ENCODE data around the gene TCERG1L. TPM values are rescaled to one million over a fixed set of nuclear protein-coding genes. Genes with fewer than 3 reads are reported as not detected.
"Not testable (repeated sequence)": the region's sequence is repeated elsewhere in the genome, so short reads cannot be mapped to it uniquely, and the experiment has no call there.

Gene TCERG1L
- total RNA-seq, 1 experiment from 2014 or later, result not detected

- H4K20me1 ChIP-seq (ENCODE audit: insufficient read depth, low read depth, low read length), result no peaks in the 10 kb centered on the region
- no peak overlapping the region for H3K27ac ChIP-seq (ENCODE audit: low read length)
- H3K4me3 ChIP-seq (ENCODE audit: low read length), result no peak overlapping the region
- H3K9me3 ChIP-seq (ENCODE audit: low read length), result no peaks in the 10 kb centered on the region
- H3K4me2 ChIP-seq (ENCODE audit: low read depth, low read length, poor library complexity, severe bottlenecking), result no peak overlapping the region
- H3K79me2 ChIP-seq (ENCODE audit: low read length), result no peaks in the 10 kb centered on the region
- H3K9ac ChIP-seq (ENCODE audit: low read length), result no peak overlapping the region
- H3K27me3 ChIP-seq (ENCODE audit: low read length), result no peaks in the 10 kb centered on the region
- no peaks in the 10 kb centered on the region for H3K9me2 ChIP-seq (replicated peaks; ENCODE audit: insufficient read depth, low read length)
- H2AFZ ChIP-seq (ENCODE audit: low read length), result no peak overlapping the region
- no peaks in the 10 kb centered on the region for H3K36me3 ChIP-seq (ENCODE audit: insufficient read depth, low read length)
- H3K4me1 ChIP-seq (ENCODE audit: low read length), result no peaks in the 10 kb centered on the region
- DNase-seq, result no peak
These were observed 72.1 kb downstream of the TCERG1L start for GRCh38 chr10:131239450-131239849.

GRCh38 chr10:131238669-131239280 is 72.7 kb downstream of the TCERG1L start:
- H3K9me3 ChIP-seq (ENCODE audit: low read length), result no peaks in the 10 kb centered on the region
- no peak overlapping the region for H2AFZ ChIP-seq (ENCODE audit: low read length)
- H3K27me3 ChIP-seq (ENCODE audit: low read length), result no peaks in the 10 kb centered on the region
- H3K9ac ChIP-seq (ENCODE audit: low read length), result no peak overlapping the region
- no peaks in the 10 kb centered on the region for H3K36me3 ChIP-seq (ENCODE audit: insufficient read depth, low read length)
- no peak overlapping the region for H3K27ac ChIP-seq (ENCODE audit: low read length)
- no peaks in the 10 kb centered on the region for H3K9me2 ChIP-seq (replicated peaks; ENCODE audit: insufficient read depth, low read length)
- H3K4me2 ChIP-seq (ENCODE audit: low read depth, low read length, poor library complexity, severe bottlenecking), result no peak overlapping the region
- DNase-seq, result no peak
- H3K4me1 ChIP-seq (ENCODE audit: low read length), result no peaks in the 10 kb centered on the region
- H3K4me3 ChIP-seq (ENCODE audit: low read length), result no peak overlapping the region
- no peaks in the 10 kb centered on the region for H4K20me1 ChIP-seq (ENCODE audit: insufficient read depth, low read depth, low read length)
- no peaks in the 10 kb centered on the region for H3K79me2 ChIP-seq (ENCODE audit: low read length)

GRCh38 chr10:131237991-131238651 is 73.4 kb downstream of the TCERG1L start:
- Histone ChIP-seq H3K79me2 (ENCODE audit: low read length) (no peaks in the 10 kb centered on the region), H3K9me2 (replicated peaks; ENCODE audit: insufficient read depth, low read length) (no peaks in the 10 kb centered on the region), H3K4me2 (ENCODE audit: low read depth, low read length, poor library complexity, severe bottlenecking) (no peak overlapping the region), H3K36me3 (ENCODE audit: insufficient read depth, low read length) (no peaks in the 10 kb centered on the region), H3K27ac (ENCODE audit: low read length) (no peak overlapping the region), H2AFZ (ENCODE audit: low read length) (no peak overlapping the region), H3K4me1 (ENCODE audit: low read length) (no peaks in the 10 kb centered on the region), H3K9me3 (ENCODE audit: low read length) (no peaks in the 10 kb centered on the region), H3K4me3 (ENCODE audit: low read length) (no peak overlapping the region), H3K27me3 (ENCODE audit: low read length) (no peaks in the 10 kb centered on the region), H3K9ac (ENCODE audit: low read length) (no peak overlapping the region), H4K20me1 (ENCODE audit: insufficient read depth, low read depth, low read length) (no peaks in the 10 kb centered on the region)
- no peak for DNase-seq

- not testable (repeated sequence) for H3K4me1 ChIP-seq (ENCODE audit: low read length); H3K4me2 ChIP-seq (ENCODE audit: low read depth, low read length, poor library complexity, severe bottlenecking); H3K36me3 ChIP-seq (ENCODE audit: insufficient read depth, low read length)
These were observed 76.9 kb downstream of the TCERG1L start for GRCh38 chr10:131234606-131235005.

GRCh38 chr10:131233611-131234258 is 77.8 kb downstream of the TCERG1L start:
- H3K9me3 ChIP-seq (ENCODE audit: low read length), result no peaks in the 10 kb centered on the region

More at GRCh38 chr10:131234606-131235005, 76.9 kb downstream of the TCERG1L start:
- H3K27me3 ChIP-seq (ENCODE audit: low read length); H3K4me3 ChIP-seq (ENCODE audit: low read length); H3K9me3 ChIP-seq (ENCODE audit: low read length); H3K9ac ChIP-seq (ENCODE audit: low read length); H3K27ac ChIP-seq (ENCODE audit: low read length); DNase-seq; H2AFZ ChIP-seq (ENCODE audit: low read length); H3K79me2 ChIP-seq (ENCODE audit: low read length); H4K20me1 ChIP-seq (ENCODE audit: insufficient read depth, low read depth, low read length); H3K9me2 ChIP-seq (replicated peaks; ENCODE audit: insufficient read depth, low read length): not testable (repeated sequence)

GRCh38 chr10:131231965-131232541 is 79.5 kb downstream of the TCERG1L start:
- Histone ChIP-seq H3K79me2 (ENCODE audit: low read length) (no peaks in the 10 kb centered on the region), H2AFZ (ENCODE audit: low read length) (no peak overlapping the region), H3K9me2 (replicated peaks; ENCODE audit: insufficient read depth, low read length) (no peaks in the 10 kb centered on the region), H3K4me3 (ENCODE audit: low read length) (no peak overlapping the region), H3K36me3 (ENCODE audit: insufficient read depth, low read length) (no peaks in the 10 kb centered on the region), H3K27me3 (ENCODE audit: low read length) (no peaks in the 10 kb centered on the region), H3K9ac (ENCODE audit: low read length) (no peak overlapping the region), H3K4me1 (ENCODE audit: low read length) (no peaks in the 10 kb centered on the region), H4K20me1 (ENCODE audit: insufficient read depth, low read depth, low read length) (no peaks in the 10 kb centered on the region), H3K4me2 (ENCODE audit: low read depth, low read length, poor library complexity, severe bottlenecking) (no peak overlapping the region), H3K9me3 (ENCODE audit: low read length) (no peaks in the 10 kb centered on the region), H3K27ac (ENCODE audit: low read length) (no peak overlapping the region)
- DNase-seq, result no peak

More at GRCh38 chr10:131233611-131234258, 77.8 kb downstream of the TCERG1L start:
- H3K4me1 ChIP-seq (ENCODE audit: low read length), result no peaks in the 10 kb centered on the region
- H3K27ac ChIP-seq (ENCODE audit: low read length), result no peak overlapping the region
- no peak overlapping the region for H2AFZ ChIP-seq (ENCODE audit: low read length)
- H3K4me2 ChIP-seq (ENCODE audit: low read depth, low read length, poor library complexity, severe bottlenecking), result no peak overlapping the region
- H3K27me3 ChIP-seq (ENCODE audit: low read length), result no peaks in the 10 kb centered on the region
- no peaks in the 10 kb centered on the region for H3K9me2 ChIP-seq (replicated peaks; ENCODE audit: insufficient read depth, low read length)
- no peaks in the 10 kb centered on the region for H3K79me2 ChIP-seq (ENCODE audit: low read length)
- H4K20me1 ChIP-seq (ENCODE audit: insufficient read depth, low read depth, low read length), result no peaks in the 10 kb centered on the region
- no peak for DNase-seq
- no peak overlapping the region for H3K9ac ChIP-seq (ENCODE audit: low read length)
- no peaks in the 10 kb centered on the region for H3K36me3 ChIP-seq (ENCODE audit: insufficient read depth, low read length)
- H3K4me3 ChIP-seq (ENCODE audit: low read length), result no peak overlapping the region

GRCh38 chr10:131231323-131231964 is 80.1 kb downstream of the TCERG1L start:
- Histone ChIP-seq H4K20me1 (ENCODE audit: insufficient read depth, low read depth, low read length) (no peaks in the 10 kb centered on the region), H3K79me2 (ENCODE audit: low read length) (no peaks in the 10 kb centered on the region), H3K4me2 (ENCODE audit: low read depth, low read length, poor library complexity, severe bottlenecking) (no peak overlapping the region), H3K4me3 (ENCODE audit: low read length) (no peak overlapping the region), H3K27ac (ENCODE audit: low read length) (no peak overlapping the region), H3K9me2 (replicated peaks; ENCODE audit: insufficient read depth, low read length) (no peaks in the 10 kb centered on the region), H3K9ac (ENCODE audit: low read length) (no peak overlapping the region), H3K9me3 (ENCODE audit: low read length) (no peaks in the 10 kb centered on the region), H3K27me3 (ENCODE audit: low read length) (no peaks in the 10 kb centered on the region), H3K4me1 (ENCODE audit: low read length) (no peaks in the 10 kb centered on the region), H2AFZ (ENCODE audit: low read length) (no peak overlapping the region), H3K36me3 (ENCODE audit: insufficient read depth, low read length) (no peaks in the 10 kb centered on the region)
- no peak for DNase-seq

Measured in Karpas-422 (cell line).